ENCODE data around the gene ATG4B. TPM values are rescaled to one million over a fixed set of nuclear protein-coding genes. Genes with fewer than 3 reads are reported as not detected.

Gene ATG4B
- total RNA-seq, 1 donor from 2014 or later = 101 TPM

DNA sequence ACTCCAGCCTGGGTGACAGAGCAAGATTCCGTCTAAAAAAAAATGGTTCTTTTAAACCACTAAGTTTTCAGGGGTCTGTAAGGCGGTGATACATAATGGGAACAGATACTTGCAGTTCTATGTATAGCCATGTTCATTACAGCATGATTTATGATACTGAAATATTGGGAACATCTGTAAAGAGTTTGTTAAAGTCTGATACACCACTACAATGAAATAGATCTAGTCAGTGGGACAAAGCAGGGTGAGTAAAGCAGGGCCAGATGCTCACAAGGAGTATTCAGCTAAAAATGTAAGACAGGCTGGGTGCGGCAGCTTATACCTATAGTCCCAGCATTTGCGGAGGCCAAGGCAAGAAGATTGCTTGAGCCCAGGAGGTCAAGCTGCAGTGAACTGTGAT lies 58.2 kb downstream of the ATG4B start:
- POLR2A ChIA-PET = no interaction called here
- CTCF ChIA-PET = no interaction called here
- ATAC-seq (ENCODE audit: low read depth) (no peak), DNase-seq (no peak)
- intact Hi-C loops (cut with micrococcal nuclease) = no loop called here
- Mint-ChIP-seq H3K27ac (no peak overlapping the region), H3K4me1 (peaks cover 7% of the 10 kb centered on the region), H3K9me3 (no peaks in the 10 kb centered on the region), H3K27me3 (no peaks in the 10 kb centered on the region), H3K36me3 (ENCODE audit: low read depth) (peaks cover 27% of the 10 kb centered on the region), H3K4me3 (no peak overlapping the region)
- TF ChIP-seq, protein P1, sequence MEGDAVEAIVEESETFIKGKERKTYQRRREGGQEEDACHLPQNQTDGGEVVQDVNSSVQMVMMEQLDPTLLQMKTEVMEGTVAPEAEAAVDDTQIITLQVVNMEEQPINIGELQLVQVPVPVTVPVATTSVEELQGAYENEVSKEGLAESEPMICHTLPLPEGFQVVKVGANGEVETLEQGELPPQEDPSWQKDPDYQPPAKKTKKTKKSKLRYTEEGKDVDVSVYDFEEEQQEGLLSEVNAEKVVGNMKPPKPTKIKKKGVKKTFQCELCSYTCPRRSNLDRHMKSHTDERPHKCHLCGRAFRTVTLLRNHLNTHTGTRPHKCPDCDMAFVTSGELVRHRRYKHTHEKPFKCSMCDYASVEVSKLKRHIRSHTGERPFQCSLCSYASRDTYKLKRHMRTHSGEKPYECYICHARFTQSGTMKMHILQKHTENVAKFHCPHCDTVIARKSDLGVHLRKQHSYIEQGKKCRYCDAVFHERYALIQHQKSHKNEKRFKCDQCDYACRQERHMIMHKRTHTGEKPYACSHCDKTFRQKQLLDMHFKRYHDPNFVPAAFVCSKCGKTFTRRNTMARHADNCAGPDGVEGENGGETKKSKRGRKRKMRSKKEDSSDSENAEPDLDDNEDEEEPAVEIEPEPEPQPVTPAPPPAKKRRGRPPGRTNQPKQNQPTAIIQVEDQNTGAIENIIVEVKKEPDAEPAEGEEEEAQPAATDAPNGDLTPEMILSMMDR (IDR thresholded peaks at IDR 0.05) = no peak

DNA sequence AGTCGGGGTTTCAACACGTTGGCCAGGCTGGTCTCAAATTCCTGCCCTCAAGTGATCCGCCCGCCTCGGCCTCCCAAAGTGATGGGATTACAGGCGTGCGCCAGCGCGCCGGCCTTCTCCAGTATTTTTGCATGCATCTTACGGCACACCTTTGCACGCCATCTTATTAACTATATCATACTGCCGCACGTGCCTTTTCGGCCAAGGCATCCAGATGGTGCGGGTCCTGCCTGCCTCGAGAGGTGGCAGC lies 63.6 kb downstream of the ATG4B start:
- DNase-seq = no peak
- no peak for ATAC-seq (ENCODE audit: low read depth)
- Mint-ChIP-seq H3K27me3 (no peaks in the 10 kb centered on the region), H3K36me3 (ENCODE audit: low read depth) (peaks cover 20% of the 10 kb centered on the region), H3K4me1 (peaks cover 26% of the 10 kb centered on the region), H3K4me3 (peak overlapping the region; percentile 87), H3K27ac (peak overlapping the region; percentile 86), H3K9me3 (no peaks in the 10 kb centered on the region)
- ChIA-PET CTCF (interaction anchor here (1.5 to 1.9 kb wide), 2 partner anchors 33 to 177 kb away, joined by 5 to 13 read pairs; partner anchors contain the start of gene D2HGDH), POLR2A (interaction anchor here (0.5 to 6.6 kb wide), 21 partner anchors 9 to 1114 kb away, joined by 3 to 117 read pairs (median 5); partner anchors contain the start of genes ATG4B, CAPN10, D2HGDH and DTYMK)
- TF ChIP-seq, protein P1 (IDR thresholded peaks at IDR 0.05) = no peak
- intact Hi-C loops (cut with micrococcal nuclease) = loop anchor here (1.0 to 5.0 kb wide), 5 partner anchors 33 to 1140 kb away; partner anchors contain the start of genes D2HGDH, HDLBP, SEPTIN2 and STK25

DNA sequence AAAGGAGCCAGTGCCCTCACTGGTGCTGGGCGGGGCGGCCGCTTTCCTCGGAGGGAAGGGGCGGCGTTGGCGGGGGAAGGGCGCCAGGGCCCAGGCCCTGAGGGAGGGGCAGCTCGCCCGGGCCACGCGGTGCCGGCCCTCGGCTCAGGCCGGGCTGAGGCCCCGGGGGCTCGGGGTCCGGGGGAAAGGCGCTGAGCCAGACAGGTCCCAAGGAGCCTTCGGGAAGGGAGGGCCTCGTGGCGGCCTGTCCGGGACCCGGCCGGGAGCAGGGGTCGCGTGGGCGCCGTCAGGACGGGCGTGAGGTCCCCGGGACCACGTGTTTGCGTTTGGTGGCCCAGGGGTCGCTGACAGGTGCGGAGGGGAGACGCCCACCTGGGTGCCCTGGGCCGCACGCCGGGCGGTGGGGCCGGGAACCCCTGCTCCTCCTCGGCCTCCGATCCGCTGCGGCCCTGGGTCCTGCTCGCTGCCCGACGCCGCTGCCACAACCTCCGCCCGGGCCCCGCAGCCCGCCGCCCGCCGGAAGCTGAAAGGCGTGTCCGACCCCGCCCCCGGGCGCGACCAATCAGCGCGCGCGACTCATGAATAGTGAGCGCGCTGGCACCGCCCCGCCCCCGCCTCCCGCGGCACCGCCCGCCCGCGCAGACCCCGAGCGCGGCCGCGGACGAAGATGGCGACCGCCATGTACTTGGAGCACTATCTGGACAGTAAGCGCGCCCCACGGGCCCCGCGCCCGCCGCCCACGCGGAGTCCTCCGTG lies 64.1 kb downstream of the ATG4B start, which contains the start of gene ING5:
Gene ING5, plus strand, starts transcription at position 641 of the 756 bp plus-strand sequence. Its CDS starts 27 bp downstream, at position 668.
- intact Hi-C loops (cut with micrococcal nuclease) = loop anchor here (1.0 to 5.0 kb wide), 10 partner anchors 15 to 1140 kb away; partner anchors contain the start of genes ATG4B, D2HGDH, DTYMK and HDLBP
- TF ChIP-seq, protein P1 (IDR thresholded peaks at IDR 0.05) = no peak
- peaks cover 26% of the 10 kb centered on the region for H3K4me1 Mint-ChIP-seq
- ATAC-seq (ENCODE audit: low read depth) = peak; percentile 65
- peak within 1 kb of the TSS; percentile 86 for H3K27ac Mint-ChIP-seq
- peak within 1 kb of the TSS; percentile 87 for H3K4me3 Mint-ChIP-seq
- CTCF ChIA-PET = interaction anchor here (0.8 to 2.1 kb wide), 5 partner anchors 13 to 249 kb away, joined by 3 to 13 read pairs (median 5); partner anchors contain the start of genes D2HGDH and DTYMK
- DNase-seq = peak; percentile 99
- peaks cover 21% of the 10 kb centered on the region for H3K36me3 Mint-ChIP-seq (ENCODE audit: low read depth)
- H3K9me3 Mint-ChIP-seq = no peaks in the 10 kb centered on the region
- POLR2A ChIA-PET = interaction anchor here (0.5 to 6.6 kb wide), 31 partner anchors 9 to 1140 kb away, joined by 3 to 117 read pairs (median 4); partner anchors contain the start of genes ATG4B, CAPN10, D2HGDH and DTYMK
- H3K27me3 Mint-ChIP-seq = no peaks in the 10 kb centered on the region

DNA sequence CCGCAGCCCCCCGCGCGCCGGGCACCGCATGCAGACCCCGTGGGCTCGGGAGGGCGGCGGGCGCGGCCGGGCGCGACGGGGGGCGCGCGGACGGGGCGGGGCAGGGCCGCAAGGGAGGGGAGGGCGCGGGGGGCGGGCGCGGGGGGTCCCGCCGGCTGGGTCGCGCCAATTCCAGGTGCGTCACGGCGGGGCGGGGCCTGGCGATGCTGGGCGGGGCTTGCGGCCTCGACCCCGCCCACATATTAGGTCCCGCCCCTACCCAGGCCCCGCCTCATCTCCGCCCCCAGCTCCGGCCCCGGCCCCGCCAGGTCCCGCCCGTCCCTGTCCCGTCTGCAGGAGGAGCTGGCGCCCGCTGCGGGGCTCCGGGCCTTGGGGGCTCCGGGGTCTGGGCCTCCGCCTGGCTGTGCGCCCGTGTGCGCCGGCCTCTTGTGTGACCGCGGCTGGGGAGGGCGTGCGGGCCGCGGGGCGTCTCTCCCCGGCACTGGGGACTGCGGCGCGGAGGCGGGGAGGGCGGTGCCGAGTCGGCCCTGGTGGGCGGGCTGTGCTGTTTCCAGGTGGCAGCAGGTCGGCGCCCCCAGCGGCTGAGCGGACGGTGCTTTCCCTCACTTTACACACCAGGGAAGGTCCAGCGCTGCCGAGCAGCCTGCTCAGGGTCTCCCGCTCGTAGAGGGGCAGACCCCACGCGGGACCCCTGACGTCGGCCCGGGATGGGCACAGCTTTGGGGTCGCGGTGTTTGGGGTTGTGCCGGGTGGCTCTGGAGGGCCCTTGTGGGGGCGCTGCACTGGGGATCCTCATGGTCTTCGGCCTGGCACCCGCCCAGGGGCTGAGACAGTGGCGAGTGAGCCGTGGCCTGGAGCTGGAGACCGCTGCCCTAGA lies 64.9 kb downstream of the ATG4B start:
- ATAC-seq (ENCODE audit: low read depth) = peak; percentile 73
- no peaks in the 10 kb centered on the region for H3K9me3 Mint-ChIP-seq

More for the DNA sequence above, 64.9 kb downstream of the ATG4B start:
- ChIA-PET CTCF (interaction anchor here (0.7 to 2.1 kb wide), 7 partner anchors 14 to 248 kb away, joined by 3 to 13 read pairs (median 4); partner anchors contain the start of genes D2HGDH and DTYMK), POLR2A (interaction anchor here (0.7 to 6.6 kb wide), 21 partner anchors 8 to 1141 kb away, joined by 3 to 117 read pairs (median 5); partner anchors contain the start of genes ATG4B, CAPN10, D2HGDH and DTYMK)
- Mint-ChIP-seq H3K4me3 (peak overlapping the region; percentile 82), H3K27me3 (no peaks in the 10 kb centered on the region), H3K4me1 (peaks cover 26% of the 10 kb centered on the region), H3K27ac (peak overlapping the region; percentile 79), H3K36me3 (ENCODE audit: low read depth) (peaks cover 30% of the 10 kb centered on the region)
- TF ChIP-seq, protein P1 (IDR thresholded peaks at IDR 0.05) = no peak
- intact Hi-C loops (cut with micrococcal nuclease) = loop anchor here (1.0 to 5.0 kb wide), 6 partner anchors 16 to 870 kb away; partner anchors contain the start of genes ATG4B, DTYMK and THAP4
- peak; percentile 93 for DNase-seq
